HCT116 (cell line): Measurements from ENCODE around the gene RMND1. TPM values are rescaled to one million over a fixed set of nuclear protein-coding genes. Genes with fewer than 3 reads are reported as not detected.

ENCODE experiments used
- ATAC-seq: fragments of 200-7000 bp; cut with Tn5 transposase; 2 replicates; pipeline ENCODE4 v1.9.1; 2020; ENCODE audit warnings: mild to moderate bottlenecking, moderate library complexity
- BruUV-seq: library from RNA; stranded (reverse); fragments of 400-500 nt; replicated peaks from 2 replicates; lab custom pipeline; 2021; lab: Mats Ljungman, UMichigan
- CTCF ChIA-PET: fragments of 300-600 bp; sonication (Branson Sonifier 250); formaldehyde crosslinking; loops from one replicate; lab custom pipeline; 2021; ENCODE audit warnings: antibody characterized with exemption; lab: Charles Lee
- POLR2A ChIA-PET: fragments of 300-600, 350-600 bp; sonication (Branson Sonifier 250); formaldehyde crosslinking; loops from one replicate; lab custom pipeline; 2021; ENCODE audit warnings: antibody characterized with exemption; lab: Charles Lee
- RAD21 ChIA-PET, 2 experiments: fragments of 300-600 bp; sonication (Branson Sonifier 250); formaldehyde crosslinking; loops; one replicate each; lab custom pipeline; 2023; ENCODE audit warnings: low total read pairs in 2 of 2; ENCODE audit not compliant: uncharacterized antibody in 2 of 2, unreplicated experiment in 2 of 2, low non-redundant PET in 1 of 2; lab: Charles Lee
- DNase-seq: peaks from one replicate; pipeline ENCODE4 v3.0.0-alpha.2; 2010; ENCODE audit warnings: low read depth, low spot score
- H2AFZ ChIP-seq: fragments of 200-600 bp; shearing (Covaris generic), sonication (generic); 2 replicates; pipeline ENCODE4 v1.6.1; 2017; ENCODE audit warnings: low read depth, mixed run types, mixed read lengths, antibody characterized with exemption, low read length; ENCODE audit not compliant: poor library complexity, severe bottlenecking
- H3K27ac ChIP-seq: 2 replicates; pipeline ENCODE4 v1.5.1; 2012; ENCODE audit warnings: low read depth, low read length
- H3K27me3 ChIP-seq: fragments of 200-600 bp; sonication (generic); 2 replicates; pipeline ENCODE4 v1.6.1; 2016; ENCODE audit warnings: mixed run types, low read length, mixed read lengths; ENCODE audit not compliant: insufficient read depth
- H3K36me3 ChIP-seq, 2 experiments: fragments of 200-500 bp in 1 of 2; fragments of 200-600 bp in 1 of 2; sonication (Bioruptor generic) in 1 of 2; sonication (generic) in 1 of 2; 2 replicates each; pipeline versions ENCODE4 v1.5.1 to v1.6.1; 2014 to 2016; ENCODE audit warnings: low read length in 2 of 2, inconsistent platforms in 1 of 2, mixed read lengths in 1 of 2, mixed run types in 1 of 2; ENCODE audit not compliant: insufficient read depth in 2 of 2, control insufficient read depth in 1 of 2
- H3K4me1 ChIP-seq, 2 experiments: fragments of 200-600 bp in 1 of 2; sonication (generic) in 1 of 2; 2 replicates each; pipeline versions ENCODE4 v1.5.1 to v1.6.1; 2012 to 2017; ENCODE audit warnings: low read length in 2 of 2, inconsistent platforms in 1 of 2, mild to moderate bottlenecking in 1 of 2, mixed read lengths in 1 of 2, mixed run types in 1 of 2, moderate library complexity in 1 of 2; ENCODE audit not compliant: insufficient read depth in 2 of 2, control insufficient read depth in 1 of 2
- H3K4me2 ChIP-seq: fragments of 200-600 bp; sonication (generic); 2 replicates; pipeline ENCODE4 v1.6.1; 2017; ENCODE audit warnings: mixed run types, low read length, mixed read lengths
- H3K4me3 ChIP-seq, 2 experiments: fragments of 200-600 bp in 1 of 2; sonication (generic) in 1 of 2; replicated peaks in 1 of 2; 2 replicates each; pipeline ENCODE4 v1.5.1; 2011 to 2016; ENCODE audit warnings: low read length in 2 of 2, control low read depth in 1 of 2, low read depth in 1 of 2, mild to moderate bottlenecking in 1 of 2, mixed read lengths in 1 of 2, mixed run types in 1 of 2
- H3K79me2 ChIP-seq: fragments of 200-600 bp; sonication (generic); 2 replicates; pipeline ENCODE4 v1.6.1; 2017; ENCODE audit warnings: mild to moderate bottlenecking, mixed run types, low read length, moderate library complexity, mixed read lengths; ENCODE audit not compliant: insufficient read depth
- H3K9ac ChIP-seq: fragments of 200-600 bp; sonication (generic); 2 replicates; pipeline ENCODE4 v1.6.1; 2016; ENCODE audit warnings: low read length, mixed read lengths
- H3K9me2 ChIP-seq: fragments of 200-600 bp; sonication (generic), shearing (Covaris generic); 2 replicates; pipeline ENCODE4 v1.6.1; 2017; ENCODE audit warnings: mixed run types, mild to moderate bottlenecking, moderate library complexity; ENCODE audit not compliant: insufficient read depth
- H3K9me3 ChIP-seq, 2 experiments: fragments of 200-500 bp in 1 of 2; fragments of 200-600 bp in 1 of 2; sonication (Bioruptor generic) in 1 of 2; sonication (generic) in 1 of 2; 2 replicates each; pipeline ENCODE4 v1.6.1; 2014 to 2017; ENCODE audit warnings: low read length in 2 of 2, mixed read lengths in 2 of 2, inconsistent platforms in 1 of 2, low read depth in 1 of 2, mild to moderate bottlenecking in 1 of 2, mixed run types in 1 of 2, moderate library complexity in 1 of 2; ENCODE audit not compliant: control insufficient read depth in 1 of 2, insufficient read depth in 1 of 2
- H4K20me1 ChIP-seq: fragments of 200-600 bp; sonication (generic), shearing (Covaris generic); 2 replicates; pipeline ENCODE4 v1.6.1; 2017; ENCODE audit warnings: mixed run types, mild to moderate bottlenecking, moderate library complexity; ENCODE audit not compliant: insufficient read depth
- CBX3 ChIP-seq: IDR thresholded peaks from 2 replicates; pipeline ENCODE4 v1.6.1; 2012; ENCODE audit warnings: low read depth
- CEBPB ChIP-seq: IDR thresholded peaks from 2 replicates; pipeline ENCODE4 v1.6.1; 2012; ENCODE audit warnings: low read depth
- ELF1 ChIP-seq: IDR thresholded peaks from 2 replicates; pipeline ENCODE4 v1.6.1; 2012; ENCODE audit warnings: low read depth, borderline replicate concordance
- ZFX ChIP-seq: fragments of 450-650 bp; IDR thresholded peaks from 2 replicates; pipeline ENCODE4 v1.6.1; 2017
- intact Hi-C: fragments of 100-400 bp; cut with micrococcal nuclease; formaldehyde crosslinking; loops from 2 replicates; pipeline ENCODE4 v1.10.0; 2022
- total RNA-seq: library from RNA; stranded (reverse); gene quantifications from one replicate; pipeline ENCODE4 v1.2.1, GENCODE V29; 2021; ENCODE audit not compliant: unreplicated experiment
- TF ChIP-seq, protein P1 (sequence below): IDR thresholded peaks from 2 replicates; pipeline ENCODE4 v1.6.1; 2011; ENCODE audit warnings: mild to moderate bottlenecking, low read length, moderate library complexity; ENCODE audit not compliant: insufficient replicate concordance; ENCODE audit errors: extremely low read depth
- TF ChIP-seq, protein P2 (sequence below): IDR thresholded peaks from 2 replicates; pipeline ENCODE4 v1.6.1; 2012

RMND1 gene
- total RNA-seq, 1 experiment from 2014 or later: 28.0 TPM

DNA sequence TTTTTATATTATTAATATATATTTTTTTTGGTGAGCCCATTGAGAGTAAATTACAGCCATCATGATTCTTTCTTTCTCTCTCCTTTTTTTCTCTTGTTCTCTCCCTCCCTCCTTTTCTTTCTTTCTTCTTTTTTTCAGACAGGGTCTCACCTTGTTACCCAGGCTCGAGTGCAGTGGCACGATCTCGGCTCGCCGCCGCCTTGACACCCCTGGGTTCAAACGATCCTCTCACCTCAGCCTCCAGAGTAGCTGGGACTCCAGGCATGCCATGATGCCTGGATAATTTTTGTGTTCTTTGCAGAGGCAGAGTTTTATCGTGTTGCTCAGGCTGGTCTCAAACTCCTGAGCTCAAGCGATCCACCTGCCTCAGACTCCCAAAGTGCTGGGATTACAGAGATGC is 43.5 kb upstream of the RMND1 start (continued):
- TF ChIP-seq, protein P1, sequence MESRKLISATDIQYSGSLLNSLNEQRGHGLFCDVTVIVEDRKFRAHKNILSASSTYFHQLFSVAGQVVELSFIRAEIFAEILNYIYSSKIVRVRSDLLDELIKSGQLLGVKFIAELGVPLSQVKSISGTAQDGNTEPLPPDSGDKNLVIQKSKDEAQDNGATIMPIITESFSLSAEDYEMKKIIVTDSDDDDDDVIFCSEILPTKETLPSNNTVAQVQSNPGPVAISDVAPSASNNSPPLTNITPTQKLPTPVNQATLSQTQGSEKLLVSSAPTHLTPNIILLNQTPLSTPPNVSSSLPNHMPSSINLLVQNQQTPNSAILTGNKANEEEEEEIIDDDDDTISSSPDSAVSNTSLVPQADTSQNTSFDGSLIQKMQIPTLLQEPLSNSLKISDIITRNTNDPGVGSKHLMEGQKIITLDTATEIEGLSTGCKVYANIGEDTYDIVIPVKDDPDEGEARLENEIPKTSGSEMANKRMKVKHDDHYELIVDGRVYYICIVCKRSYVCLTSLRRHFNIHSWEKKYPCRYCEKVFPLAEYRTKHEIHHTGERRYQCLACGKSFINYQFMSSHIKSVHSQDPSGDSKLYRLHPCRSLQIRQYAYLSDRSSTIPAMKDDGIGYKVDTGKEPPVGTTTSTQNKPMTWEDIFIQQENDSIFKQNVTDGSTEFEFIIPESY: no peak
- TF ChIP-seq, protein P2, sequence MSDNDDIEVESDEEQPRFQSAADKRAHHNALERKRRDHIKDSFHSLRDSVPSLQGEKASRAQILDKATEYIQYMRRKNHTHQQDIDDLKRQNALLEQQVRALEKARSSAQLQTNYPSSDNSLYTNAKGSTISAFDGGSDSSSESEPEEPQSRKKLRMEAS: no peak
- no peak for TF ChIP-seq ELF1

DNA sequence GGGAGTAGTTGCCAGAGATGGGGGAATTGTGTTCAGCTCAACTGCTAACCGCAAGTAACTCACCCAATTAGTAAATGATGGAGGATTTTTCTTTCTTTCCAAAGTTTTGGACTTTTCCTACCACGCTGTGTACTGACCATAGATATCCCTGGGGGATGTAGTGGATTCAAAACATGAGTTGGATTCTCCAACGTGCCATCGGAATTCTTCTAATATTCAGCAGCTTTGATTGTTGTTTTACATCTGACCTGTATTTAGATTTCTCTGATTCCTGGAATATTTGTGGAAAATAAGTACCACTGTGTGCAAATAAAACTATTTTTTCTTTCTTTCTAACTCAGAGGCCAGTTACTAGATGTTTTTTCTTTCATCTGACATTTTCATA is 43.0 kb upstream of the RMND1 start:
- ATAC-seq: no peak
- intact Hi-C loops: no loop called here
- no TSS peak for BruUV-seq
- Histone ChIP-seq H4K20me1 (no peaks in the 10 kb centered on the region), H3K4me2 (no peak overlapping the region), H3K9me2 (no peaks in the 10 kb centered on the region), H3K9ac (no peak overlapping the region), H2AFZ (no peak overlapping the region), H3K4me3 (no peak overlapping the region), H3K27ac (no peak overlapping the region), H3K36me3 (no peaks in the 10 kb centered on the region), H3K27me3 (no peaks in the 10 kb centered on the region), H3K79me2 (no peaks in the 10 kb centered on the region), H3K4me1 (no peaks in the 10 kb centered on the region), H3K9me3 (no peaks in the 10 kb centered on the region)
- ChIA-PET CTCF (no interaction called here), POLR2A (no interaction called here), RAD21 (no interaction called here)
- no peak for DNase-seq
- TF ChIP-seq ZFX: no peak
- TF ChIP-seq CBX3: no peak
- TF ChIP-seq CEBPB: no peak
